Activated naive CD8-positive, alpha-beta T cell (primary cell): ENCODE measurements around the gene MTHFD1L.

Experiments
- H3K27ac Mint-ChIP-seq: one replicate; pipeline ENCODE4 v1.8.0; 2021; ENCODE audit warnings: mixed read lengths
- H3K27me3 Mint-ChIP-seq: one replicate; pipeline ENCODE4 v1.8.0; 2021; ENCODE audit warnings: mixed read lengths
- H3K36me3 Mint-ChIP-seq: one replicate; pipeline ENCODE4 v1.8.0; 2021; ENCODE audit warnings: mixed read lengths
- H3K4me1 Mint-ChIP-seq: one replicate; pipeline ENCODE4 v1.8.0; 2021; ENCODE audit warnings: low read depth, mixed read lengths
- H3K4me3 Mint-ChIP-seq: one replicate; pipeline ENCODE4 v1.8.0; 2021; ENCODE audit warnings: mild to moderate bottlenecking, mixed read lengths
- H3K9me3 Mint-ChIP-seq: one replicate; pipeline ENCODE4 v1.8.0; 2021; ENCODE audit warnings: low read depth, mixed read lengths

The MTHFD1L gene

DNA sequence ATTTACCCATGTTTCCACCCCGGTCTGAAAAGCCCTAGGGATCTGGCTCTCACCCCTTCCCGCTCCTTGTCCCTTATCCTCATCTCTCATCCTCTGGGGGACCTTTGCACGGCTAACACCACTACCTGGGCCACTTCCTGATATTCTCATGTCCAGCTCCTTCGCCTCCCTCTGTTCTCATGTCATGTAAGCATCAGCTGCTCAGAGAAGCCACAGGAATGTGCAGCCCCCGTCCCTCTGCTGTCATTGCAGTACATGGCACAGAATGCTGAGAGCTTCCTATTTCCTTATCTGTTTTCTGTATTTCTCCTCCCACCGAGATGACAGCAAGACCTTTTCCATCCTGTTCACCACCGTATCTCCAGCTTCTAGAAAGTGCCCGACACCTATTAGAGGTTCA lies 102.4 kb downstream of the MTHFD1L start:
- Mint-ChIP-seq H3K4me1 (no peaks in the 10 kb centered on the region), H3K9me3 (no peaks in the 10 kb centered on the region), H3K36me3 (peaks cover 44% of the 10 kb centered on the region), H3K27ac (no peak overlapping the region), H3K27me3 (no peaks in the 10 kb centered on the region), H3K4me3 (no peak overlapping the region)

DNA sequence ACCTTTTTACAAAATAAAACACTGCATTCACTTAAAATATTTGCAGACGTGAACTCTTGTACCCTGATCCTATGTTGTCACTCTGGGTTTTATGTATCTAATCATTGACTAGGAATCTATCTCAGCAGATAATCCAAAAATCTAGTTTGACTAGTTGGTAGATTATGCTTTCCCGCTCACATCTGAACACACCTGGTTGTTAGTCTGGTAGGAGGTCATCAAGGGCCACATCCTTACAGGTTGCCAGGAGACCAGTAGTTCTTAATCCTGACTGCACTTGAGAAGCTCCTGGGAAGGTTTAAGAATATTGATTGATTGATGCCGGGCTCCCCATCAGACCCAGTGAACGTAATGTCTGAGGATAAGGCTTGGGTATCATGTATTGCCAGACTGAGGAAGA lies 104.4 kb downstream of the MTHFD1L start:
- Mint-ChIP-seq H3K27me3 (no peaks in the 10 kb centered on the region), H3K4me1 (no peaks in the 10 kb centered on the region), H3K27ac (no peak overlapping the region), H3K9me3 (no peaks in the 10 kb centered on the region), H3K4me3 (no peak overlapping the region), H3K36me3 (peaks cover 44% of the 10 kb centered on the region)

GRCh38 chr6:150971219-150971618 lies 105.7 kb downstream of the MTHFD1L start:
- Mint-ChIP-seq H3K9me3 (no peaks in the 10 kb centered on the region), H3K36me3 (peaks cover 42% of the 10 kb centered on the region), H3K4me1 (no peaks in the 10 kb centered on the region), H3K27ac (no peak overlapping the region), H3K27me3 (no peaks in the 10 kb centered on the region), H3K4me3 (no peak overlapping the region)

DNA sequence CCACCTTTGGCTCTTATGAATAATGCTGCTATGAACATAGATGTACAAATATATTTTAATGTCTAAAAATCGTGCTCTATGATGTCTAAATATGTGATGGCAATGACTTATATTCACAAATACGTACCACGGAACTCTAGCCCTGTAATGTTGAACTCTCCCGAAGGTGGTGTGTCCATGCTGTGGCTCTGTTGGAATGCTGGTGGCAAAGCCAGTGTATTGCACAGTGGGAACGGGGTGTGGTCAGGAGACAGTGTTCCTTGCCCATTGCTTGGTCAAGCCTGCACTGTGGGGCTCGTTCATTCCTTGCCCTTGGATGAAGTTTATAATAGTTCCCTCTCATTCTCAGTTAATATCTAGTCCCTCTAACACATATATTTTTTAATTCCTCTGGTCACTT lies 109.6 kb downstream of the MTHFD1L start:
- no peaks in the 10 kb centered on the region for H3K4me1 Mint-ChIP-seq
- H3K36me3 Mint-ChIP-seq: peaks cover 33% of the 10 kb centered on the region
- H3K9me3 Mint-ChIP-seq: no peaks in the 10 kb centered on the region
- H3K27me3 Mint-ChIP-seq: no peaks in the 10 kb centered on the region
- H3K4me3 Mint-ChIP-seq: no peak overlapping the region
- H3K27ac Mint-ChIP-seq: no peak overlapping the region

- Mint-ChIP-seq H3K4me1 (no peaks in the 10 kb centered on the region), H3K36me3 (peaks cover 34% of the 10 kb centered on the region), H3K4me3 (no peak overlapping the region), H3K9me3 (no peaks in the 10 kb centered on the region), H3K27me3 (no peaks in the 10 kb centered on the region), H3K27ac (no peak overlapping the region)
These were observed 111.8 kb downstream of the MTHFD1L start for GRCh38 chr6:150977281-150977680.

DNA sequence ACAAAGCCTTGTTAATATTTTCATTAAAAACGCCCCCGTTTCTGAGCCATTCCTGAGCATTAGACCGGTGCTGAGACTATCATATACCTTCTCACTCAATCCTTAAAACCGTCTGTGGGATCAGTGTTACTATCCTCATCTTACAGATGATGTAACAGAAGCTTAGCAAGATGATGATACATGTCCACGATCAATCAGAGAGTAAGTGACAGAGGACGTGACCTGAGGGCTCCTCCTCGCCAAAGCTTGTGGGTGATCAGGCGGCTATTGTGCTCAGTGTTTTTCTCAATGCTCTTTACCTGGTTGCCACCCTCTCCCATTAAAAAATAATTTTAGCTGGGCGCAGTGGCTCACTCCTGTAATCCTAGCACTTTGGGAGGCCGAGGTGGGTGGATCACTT lies 113.1 kb downstream of the MTHFD1L start:
- Mint-ChIP-seq H3K9me3 (no peaks in the 10 kb centered on the region), H3K4me1 (no peaks in the 10 kb centered on the region), H3K27me3 (no peaks in the 10 kb centered on the region), H3K27ac (no peak overlapping the region), H3K4me3 (no peak overlapping the region), H3K36me3 (peaks cover 29% of the 10 kb centered on the region)

- Mint-ChIP-seq H3K4me1 (no peaks in the 10 kb centered on the region), H3K36me3 (peaks cover 26% of the 10 kb centered on the region), H3K27me3 (no peaks in the 10 kb centered on the region), H3K4me3 (no peak overlapping the region), H3K27ac (no peak overlapping the region), H3K9me3 (no peaks in the 10 kb centered on the region)
These were observed 114.4 kb downstream of the MTHFD1L start for GRCh38 chr6:150979826-150980350.

GRCh38 chr6:150981095-150981494 lies 115.6 kb downstream of the MTHFD1L start:
- no peak overlapping the region for H3K4me3 Mint-ChIP-seq
- H3K27me3 Mint-ChIP-seq: no peaks in the 10 kb centered on the region
- no peaks in the 10 kb centered on the region for H3K9me3 Mint-ChIP-seq

DNA sequence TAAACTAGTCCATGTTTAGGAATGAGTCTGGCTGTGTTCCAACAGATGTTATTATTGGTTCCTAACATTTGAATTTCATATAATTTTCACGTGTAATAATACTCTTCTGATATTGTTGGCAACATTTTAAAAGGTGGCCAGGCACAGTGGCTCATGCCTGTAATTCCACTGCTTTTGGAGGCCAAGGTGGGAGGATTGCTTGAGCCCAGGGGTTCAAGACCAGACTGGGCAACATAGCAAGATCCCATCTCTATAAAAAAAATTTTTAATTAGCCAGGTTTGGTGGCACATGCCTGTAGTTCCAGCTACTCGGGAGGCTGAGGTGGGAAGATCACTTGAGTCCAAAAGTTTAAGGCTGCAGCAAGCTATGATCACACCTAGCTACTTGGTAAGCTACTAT lies 116.2 kb downstream of the MTHFD1L start:
- Mint-ChIP-seq H3K9me3 (no peaks in the 10 kb centered on the region), H3K4me3 (no peak overlapping the region), H3K27me3 (no peaks in the 10 kb centered on the region), H3K27ac (no peak overlapping the region), H3K4me1 (no peaks in the 10 kb centered on the region), H3K36me3 (peaks cover 20% of the 10 kb centered on the region)

More at GRCh38 chr6:150981095-150981494, 115.6 kb downstream of the MTHFD1L start:
- Mint-ChIP-seq H3K36me3 (peaks cover 25% of the 10 kb centered on the region), H3K4me1 (no peaks in the 10 kb centered on the region), H3K27ac (no peak overlapping the region)

- Mint-ChIP-seq H3K27me3 (no peaks in the 10 kb centered on the region), H3K4me3 (no peak overlapping the region), H3K4me1 (peaks cover 3% of the 10 kb centered on the region), H3K36me3 (peaks cover 23% of the 10 kb centered on the region), H3K27ac (peak overlapping the region; percentile 10), H3K9me3 (no peaks in the 10 kb centered on the region)
These were observed 121.9 kb downstream of the MTHFD1L start for GRCh38 chr6:150987371-150987828.

DNA sequence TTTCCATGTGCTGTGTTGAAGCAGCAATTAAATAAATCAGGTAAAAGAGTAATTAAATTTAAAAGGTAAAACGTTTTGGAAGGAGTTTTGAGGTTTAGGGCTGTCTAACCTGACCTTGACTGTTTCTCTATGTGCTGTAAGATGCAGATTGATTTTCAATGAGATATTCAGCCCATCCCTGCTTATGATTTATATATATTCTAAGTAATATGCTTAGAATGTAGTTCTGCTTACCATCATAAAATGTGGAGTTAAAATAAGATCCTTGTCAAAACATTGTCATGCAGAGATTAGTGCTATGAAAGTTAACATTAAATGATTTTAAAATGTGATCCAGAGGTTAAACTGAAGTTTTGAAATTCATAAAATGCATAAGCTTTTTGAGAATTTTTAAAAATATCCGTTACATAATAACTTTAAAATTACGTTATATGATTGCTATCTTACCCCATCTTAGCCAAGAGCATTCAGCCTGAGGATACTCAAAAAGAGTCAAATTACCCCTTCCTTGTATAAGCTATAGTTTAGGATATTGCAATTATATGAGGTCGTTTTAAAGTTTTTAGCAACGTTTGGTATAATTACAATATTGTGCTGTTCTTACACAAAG lies 122.5 kb downstream of the MTHFD1L start:
- Mint-ChIP-seq H3K4me3 (no peak overlapping the region), H3K27ac (peak overlapping the region; percentile 10), H3K9me3 (no peaks in the 10 kb centered on the region), H3K4me1 (peaks cover 3% of the 10 kb centered on the region), H3K27me3 (no peaks in the 10 kb centered on the region), H3K36me3 (peaks cover 26% of the 10 kb centered on the region)

- no peaks in the 10 kb centered on the region for H3K9me3 Mint-ChIP-seq
- H3K27me3 Mint-ChIP-seq: no peaks in the 10 kb centered on the region
- peaks cover 29% of the 10 kb centered on the region for H3K36me3 Mint-ChIP-seq
- peaks cover 3% of the 10 kb centered on the region for H3K4me1 Mint-ChIP-seq
- no peak overlapping the region for H3K4me3 Mint-ChIP-seq
- H3K27ac Mint-ChIP-seq: no peak overlapping the region
These were observed 126.0 kb downstream of the MTHFD1L start for GRCh38 chr6:150991487-150991886.

- peaks cover 30% of the 10 kb centered on the region for H3K36me3 Mint-ChIP-seq
- no peak overlapping the region for H3K27ac Mint-ChIP-seq
- no peak overlapping the region for H3K4me3 Mint-ChIP-seq
- no peaks in the 10 kb centered on the region for H3K9me3 Mint-ChIP-seq
- peaks cover under 1% of the 10 kb centered on the region for H3K4me1 Mint-ChIP-seq
- no peaks in the 10 kb centered on the region for H3K27me3 Mint-ChIP-seq
These were observed 126.8 kb downstream of the MTHFD1L start for GRCh38 chr6:150992262-150992661.

DNA sequence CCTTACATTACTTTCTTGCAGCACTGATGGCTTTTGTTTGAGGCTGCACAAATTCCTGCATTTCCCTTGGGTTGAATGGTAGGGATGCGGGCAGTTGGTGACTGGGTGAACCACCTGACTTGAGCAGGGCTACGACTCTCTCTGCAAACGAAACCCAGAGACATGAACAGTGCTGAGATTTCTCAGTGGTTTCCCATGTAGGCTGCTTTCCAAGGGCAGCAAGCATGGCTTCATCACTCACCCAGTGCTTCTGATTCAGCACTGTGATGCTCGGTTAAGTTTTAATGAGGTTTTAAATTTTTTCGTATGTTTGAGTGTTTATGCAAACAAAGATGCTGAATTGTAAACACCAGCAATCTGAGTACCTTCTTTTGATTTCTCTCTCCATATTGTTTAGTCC lies 127.2 kb downstream of the MTHFD1L start:
- no peaks in the 10 kb centered on the region for H3K4me1 Mint-ChIP-seq
- H3K9me3 Mint-ChIP-seq: no peaks in the 10 kb centered on the region
- no peak overlapping the region for H3K4me3 Mint-ChIP-seq
- peaks cover 30% of the 10 kb centered on the region for H3K36me3 Mint-ChIP-seq
- no peaks in the 10 kb centered on the region for H3K27me3 Mint-ChIP-seq
- no peak overlapping the region for H3K27ac Mint-ChIP-seq

GRCh38 chr6:150993253-150993652 lies 127.8 kb downstream of the MTHFD1L start:
- peaks cover 32% of the 10 kb centered on the region for H3K36me3 Mint-ChIP-seq
- no peaks in the 10 kb centered on the region for H3K4me1 Mint-ChIP-seq
- H3K27ac Mint-ChIP-seq: no peak overlapping the region
- H3K9me3 Mint-ChIP-seq: no peaks in the 10 kb centered on the region
- H3K27me3 Mint-ChIP-seq: no peaks in the 10 kb centered on the region
- H3K4me3 Mint-ChIP-seq: no peak overlapping the region

- Mint-ChIP-seq H3K9me3 (no peaks in the 10 kb centered on the region), H3K4me1 (no peaks in the 10 kb centered on the region), H3K4me3 (no peak overlapping the region), H3K36me3 (peaks cover 34% of the 10 kb centered on the region), H3K27me3 (no peaks in the 10 kb centered on the region), H3K27ac (no peak overlapping the region)
These were observed 128.5 kb downstream of the MTHFD1L start for GRCh38 chr6:150994026-150994425.
